H1 (cell line): ENCODE measurements around the gene SH2B2. TPM values are rescaled to one million over a fixed set of nuclear protein-coding genes. Genes with fewer than 3 reads are reported as not detected.

Experiments used
- POLR2AphosphoS5 ChIP-seq: IDR thresholded peaks from 2 replicates; pipeline ENCODE4 v1.6.1; 2011; ENCODE audit warnings: low read depth, low read length
- polyA plus RNA-seq, 7 experiments: library from polyadenylated mRNA; depleted of rRNA in 3 of 7; stranded (reverse) in 5 of 7; unstranded in 2 of 7; fragments of >200 nt in 5 of 7; fragments of 200-250 nt in 2 of 7; gene quantifications; 1 replicate in 5 of 7; 2 replicates in 1 of 7; 4 replicates in 1 of 7; pipeline versions ENCODE4 v1.2.1 to v1.2.3, GENCODE V29; 2011 to 2013; ENCODE audit warnings: missing spikeins in 2 of 7, mixed read lengths in 2 of 7
- total RNA-seq: library from RNA; stranded (reverse); fragmentation: NEBNext Ultra II Directional; extraction: Animal tissue kit (Norgen Biotek cat#: 25700); gene quantifications from 2 replicates; pipeline ENCODE4 v1.2.1, GENCODE V29; 2021

SH2B2 gene
- total and polyA plus RNA-seq, 2 of the 8 experiments (the other 6 are each of a cell fraction or from before 2014, with no cell fraction given): 11.5 to 18.7 TPM

GRCh38 chr7:102272917-102273748, 13.5 kb upstream of the SH2B2 start (continued):
- no peak for TF ChIP-seq POLR2AphosphoS5
